Renal cortical epithelial cell (primary cell): ENCODE measurements around the gene PLCB2. TPM values are rescaled to one million over a fixed set of nuclear protein-coding genes. Genes with fewer than 3 reads are reported as not detected.

Experiments
- DNase-seq: peaks from one replicate; pipeline ENCODE4 v3.0.0-alpha.2; 2011; ENCODE audit warnings: low read depth
- total RNA-seq: library from RNA; depleted of rRNA; stranded (reverse); fragments of >200 nt; gene quantifications from 2 replicates; pipeline ENCODE4 v1.2.3, GENCODE V29; 2014

The PLCB2 gene
- total RNA-seq, 1 donor from 2014 or later: not detected

- DNase-seq: no peak
Observed at GRCh38 chr15:40249477-40250303, 58.0 kb downstream of the PLCB2 start.

DNA sequence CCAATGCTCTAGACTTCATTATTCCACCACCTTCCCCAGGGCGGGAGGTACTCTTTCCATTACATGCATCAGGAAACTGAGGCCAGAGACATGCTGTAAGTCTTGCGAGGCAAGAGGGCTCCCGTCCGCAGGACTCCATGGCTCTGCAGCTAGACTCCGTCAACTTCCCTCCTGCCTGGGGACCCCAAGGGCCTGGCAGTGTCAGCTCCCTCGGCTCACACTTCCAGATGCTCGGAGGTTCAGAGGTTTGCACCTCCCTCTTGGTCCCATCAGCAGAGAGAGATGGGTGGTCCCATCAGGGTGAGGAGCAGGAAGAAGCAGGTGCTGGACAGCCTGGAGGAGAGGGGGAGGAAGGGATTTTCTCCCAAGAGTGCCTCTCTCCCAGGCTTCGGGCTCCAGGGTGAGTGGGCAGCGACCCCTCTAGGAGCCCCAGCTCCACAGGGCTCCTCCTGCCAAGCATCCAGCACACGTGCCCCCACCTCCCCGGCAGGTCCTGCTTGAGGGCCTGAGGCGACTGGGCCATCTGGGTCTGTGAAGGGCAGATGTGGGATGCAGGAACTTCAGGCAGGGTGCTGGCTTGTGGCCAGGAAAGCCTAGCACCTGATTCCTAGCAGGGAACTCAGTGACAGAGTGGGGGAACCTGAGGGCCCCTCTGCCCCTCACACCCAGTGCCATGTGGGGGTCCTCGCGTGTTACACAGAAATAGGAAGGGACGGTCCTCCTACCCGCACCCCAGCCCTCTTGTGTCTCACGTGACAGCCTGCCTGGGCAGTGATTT lies 59.5 kb downstream of the PLCB2 start:
- no peak for DNase-seq

DNA sequence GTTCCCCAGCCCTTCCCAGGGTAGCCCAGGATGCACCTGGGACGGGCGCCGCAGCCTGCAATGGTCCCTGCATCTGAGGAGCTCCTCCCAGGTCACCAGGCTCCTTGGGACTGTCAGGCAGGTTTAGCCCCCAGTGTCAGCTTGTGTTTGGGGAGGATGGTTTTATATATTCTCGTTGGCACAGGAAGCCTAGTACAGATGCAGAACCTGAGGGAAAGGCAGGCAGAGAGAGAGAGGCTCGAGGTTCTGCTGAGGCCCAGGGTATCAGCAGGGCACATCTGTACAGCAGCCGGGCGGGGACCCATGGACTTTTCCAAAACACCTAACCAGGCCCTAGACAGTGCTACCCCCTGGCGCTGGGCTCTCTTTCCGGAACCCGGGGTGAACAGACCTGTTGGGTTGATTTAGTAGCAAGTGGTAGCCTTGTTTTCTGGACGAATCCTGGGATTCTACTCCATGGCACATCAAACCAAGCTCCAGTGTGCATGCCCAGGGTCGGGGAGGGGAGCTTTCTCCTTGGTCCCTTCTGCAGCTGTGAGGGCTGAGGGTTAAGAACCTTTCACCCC lies 60.2 kb downstream of the PLCB2 start:
- no peak for DNase-seq

- no peak for DNase-seq
Observed at GRCh38 chr15:40246496-40247280, 61.0 kb downstream of the PLCB2 start.

- no peak for DNase-seq
Observed at GRCh38 chr15:40245666-40246450, 61.9 kb downstream of the PLCB2 start.

- no peak for DNase-seq
Observed at GRCh38 chr15:40244961-40245523, 62.7 kb downstream of the PLCB2 start.

DNA sequence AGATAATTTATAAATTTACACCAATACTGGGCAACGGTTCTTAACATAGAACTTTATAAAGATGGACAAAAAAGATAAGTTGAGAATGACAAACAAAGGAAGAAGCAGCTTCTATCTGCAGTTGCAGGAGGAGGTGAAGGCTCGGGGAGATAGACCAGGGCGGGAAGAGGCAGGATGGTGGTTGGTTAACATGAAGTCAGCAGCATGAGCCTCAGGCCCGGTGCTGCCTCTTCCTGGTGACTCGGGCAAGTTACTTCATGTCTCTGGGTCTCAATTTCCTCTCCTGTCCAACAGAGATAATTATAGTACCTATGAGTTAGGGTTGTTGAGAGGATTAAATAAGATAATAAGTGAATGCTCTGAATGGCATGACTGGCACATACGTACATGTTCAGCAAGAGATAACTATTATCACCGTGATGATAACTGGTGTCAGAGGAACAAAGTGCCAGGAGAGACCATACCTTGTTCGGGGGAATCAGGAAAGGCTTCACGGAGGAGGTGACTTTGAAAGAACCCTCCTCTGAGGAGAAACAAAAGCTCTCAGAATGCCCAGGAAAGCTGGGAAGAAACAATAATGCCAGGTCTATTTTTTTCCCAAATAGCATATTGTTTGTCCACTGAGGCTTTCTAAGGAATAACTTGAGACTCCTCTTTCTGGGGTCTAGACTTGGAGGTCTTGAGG lies 64.5 kb downstream of the PLCB2 start:
- DNase-seq: no peak

DNA sequence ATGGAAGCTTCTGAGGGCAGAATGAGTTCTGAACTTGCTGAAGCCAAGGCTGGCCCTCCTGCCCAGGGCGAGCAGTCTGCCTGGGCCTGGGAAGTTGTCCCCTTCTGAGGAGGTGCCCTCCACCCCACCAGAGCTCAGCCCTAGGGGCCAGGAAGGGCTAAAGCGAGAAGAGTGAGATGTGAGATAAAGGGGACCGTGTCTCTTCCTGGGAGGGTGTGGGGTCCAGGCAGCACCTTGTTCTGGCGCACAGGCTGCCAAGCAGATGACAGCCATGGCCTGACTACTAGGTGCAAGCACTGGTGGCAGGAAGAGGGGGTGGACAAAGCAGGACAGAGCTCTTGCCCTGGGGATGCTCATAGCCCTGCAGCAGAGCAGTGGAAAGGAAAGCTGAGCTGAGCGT lies 65.1 kb downstream of the PLCB2 start:
- DNase-seq: no peak

DNA sequence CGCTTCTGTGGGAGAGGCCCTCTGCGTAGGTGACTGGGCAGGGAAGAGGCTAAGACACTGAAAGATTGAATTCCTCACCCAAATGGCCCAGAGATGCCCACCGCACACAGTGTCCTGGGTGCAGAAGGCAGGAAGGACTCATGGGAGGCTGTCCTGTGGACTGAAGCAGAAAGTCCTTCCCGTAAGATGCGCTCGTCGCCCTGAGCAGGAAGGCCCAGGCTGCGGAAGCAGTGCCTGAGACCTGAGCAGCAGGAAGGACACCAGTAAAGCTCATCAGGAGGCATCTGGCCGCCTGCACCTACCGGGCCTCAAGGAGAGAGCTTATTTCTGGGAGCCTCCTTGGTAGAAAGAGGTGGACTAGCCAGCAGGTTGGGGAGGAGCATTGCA lies 65.5 kb downstream of the PLCB2 start:
- DNase-seq: no peak

GRCh38 chr15:40241269-40242212 lies 66.2 kb downstream of the PLCB2 start:
- DNase-seq: no peak

GRCh38 chr15:40240619-40241221 lies 67.0 kb downstream of the PLCB2 start:
- DNase-seq: no peak

DNA sequence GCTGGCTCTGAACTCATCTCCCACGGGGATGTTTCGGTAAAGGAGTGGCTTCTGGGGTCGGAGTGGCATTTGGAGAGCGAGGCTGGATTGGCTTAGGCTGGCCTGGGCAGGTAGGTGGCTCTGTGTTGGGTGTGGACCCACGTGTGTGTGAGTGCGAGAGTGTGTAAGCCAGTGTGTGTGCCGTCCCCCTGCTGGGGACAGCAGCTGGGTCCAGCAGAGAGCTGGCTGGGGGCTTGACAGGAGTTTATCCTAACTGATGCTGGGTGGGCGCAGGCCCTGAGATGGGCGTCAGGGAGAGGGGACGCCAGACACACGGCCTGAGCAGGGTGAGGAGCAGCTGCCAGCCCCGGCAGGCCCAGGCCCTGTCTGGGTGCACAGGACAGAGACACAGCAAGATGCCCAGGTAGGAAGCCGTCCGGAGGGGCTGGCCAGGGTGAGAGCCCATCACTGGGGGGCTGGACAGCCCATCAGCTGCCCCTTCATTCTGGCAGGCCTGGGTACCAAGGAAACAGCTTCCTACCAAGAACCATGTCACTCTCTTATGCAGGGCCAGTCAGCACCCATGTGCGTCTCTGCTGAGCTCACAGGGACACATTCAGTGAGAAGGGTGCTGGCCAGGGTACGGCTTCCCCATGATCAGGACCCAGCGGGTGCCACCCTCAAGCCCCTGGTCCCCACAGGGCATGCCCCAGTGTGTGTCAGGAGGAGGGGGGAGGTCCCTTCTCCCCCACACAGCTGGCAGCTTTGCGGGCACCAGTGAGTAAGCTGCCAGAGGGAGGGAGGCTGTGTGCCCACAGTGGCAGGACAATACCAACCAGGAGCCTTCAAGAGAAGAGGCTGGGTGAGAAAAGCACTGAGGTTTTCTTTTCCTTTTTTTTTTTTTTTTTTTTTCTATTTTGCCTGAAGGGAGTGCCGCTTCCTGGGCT lies 67.8 kb downstream of the PLCB2 start:
- peak; percentile 40 for DNase-seq

DNA sequence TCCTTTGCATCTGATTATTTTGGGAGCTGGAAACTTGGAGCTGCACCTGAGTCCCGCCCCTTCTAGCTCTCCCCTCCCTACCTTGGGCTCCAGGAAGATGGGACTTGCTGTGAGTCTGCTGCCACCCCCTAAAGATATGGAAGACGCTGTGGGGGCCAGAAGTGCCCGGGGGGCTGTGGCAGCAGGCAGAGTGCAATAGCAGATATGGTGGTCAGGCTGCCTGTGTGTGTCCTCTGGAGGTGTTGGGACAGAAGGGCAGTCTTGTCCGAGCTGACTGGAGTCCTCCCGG lies 68.4 kb downstream of the PLCB2 start:
- DNase-seq: no peak

DNA sequence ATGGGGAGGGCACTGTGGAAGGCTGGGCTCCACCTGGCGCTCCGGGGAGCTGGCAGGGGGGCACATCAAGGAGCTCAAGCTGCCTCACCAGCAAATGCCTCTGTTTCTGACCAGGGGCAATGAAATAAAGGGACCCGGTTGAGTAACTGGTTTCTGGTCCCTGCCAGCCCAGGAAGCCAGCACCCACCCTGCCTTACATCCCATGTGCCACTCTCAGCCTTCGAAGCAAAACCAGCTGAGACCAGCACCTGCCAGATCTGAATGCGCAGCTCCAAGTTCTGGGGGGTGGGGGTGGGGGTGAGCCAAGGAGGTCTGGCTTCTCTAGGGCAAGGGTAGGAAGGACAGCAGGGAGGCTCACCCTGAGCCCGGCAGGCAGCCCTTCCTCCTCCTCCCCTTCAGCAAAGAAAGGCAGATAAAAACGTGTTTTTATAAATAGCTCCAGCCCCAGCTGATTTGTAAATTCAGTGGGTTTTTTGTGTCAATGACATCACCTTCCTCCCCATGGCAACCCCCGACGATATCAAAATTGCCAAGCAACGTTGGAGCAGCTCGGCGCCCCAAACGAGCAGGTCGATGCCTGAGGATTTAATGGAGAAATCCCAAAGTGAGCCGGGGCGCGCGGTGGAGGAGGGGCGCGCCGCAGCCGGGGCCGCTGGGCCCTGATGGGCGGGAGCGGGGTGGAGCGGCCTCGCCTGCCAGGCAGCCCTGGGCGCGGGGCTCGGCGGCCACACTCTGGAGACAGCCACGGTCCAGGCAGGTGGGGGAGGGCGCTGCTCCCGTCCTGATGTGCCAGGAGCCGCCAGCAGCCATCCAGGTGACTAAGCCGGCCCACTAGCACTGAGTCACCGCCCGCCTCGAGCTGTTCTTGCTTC lies 69.0 kb downstream of the PLCB2 start, which contains the start of gene PAK6:
TSS of gene PAK6 (plus strand) at position 532 of the 872 bp plus-strand sequence. CDS start 25,723 bp downstream, outside the sequence.
- peak; percentile 75 for DNase-seq
